SK-N-SH (cell line): ENCODE results near the gene DLD. TPM values are rescaled to one million over a fixed set of nuclear protein-coding genes. Genes with fewer than 3 reads are reported as not detected.

Experiments used
- CTCF ChIA-PET: fragments of 300-600, 350-600 bp; formaldehyde crosslinking; extraction: SDS; loops from one replicate; lab custom pipeline; 2021; lab: Yijun Ruan, JAX
- POLR2A ChIA-PET: fragments of 350-600 bp; sonication (Branson Sonifier 250); formaldehyde crosslinking; extraction: SDS; loops from one replicate; lab custom pipeline; 2020; ENCODE audit warnings: antibody characterized with exemption, inconsistent platforms; lab: Yijun Ruan, JAX
- DNase-seq: peaks from one replicate; pipeline ENCODE4 v3.0.0; 2012
- H2AFZ ChIP-seq: fragments of 200-600 bp; sonication (generic); 2 replicates; pipeline ENCODE4 v1.8.1; 2016; ENCODE audit warnings: antibody characterized with exemption, mild to moderate bottlenecking, low read depth
- H3F3A ChIP-seq: fragments of 200-600 bp; sonication (generic); replicated peaks from 2 replicates; pipeline ENCODE3; 2016; ENCODE audit warnings: antibody characterized with exemption, mild to moderate bottlenecking; ENCODE audit not compliant: insufficient read depth
- H3K27ac ChIP-seq, 2 experiments: fragments of 200-500 bp in 1 of 2; fragments of 200-600 bp in 1 of 2; sonication (Bioruptor generic) in 1 of 2; sonication (generic), shearing (Covaris generic) in 1 of 2; 2 replicates each; pipeline versions ENCODE4 v1.5.1 to v1.6.1; 2014 to 2016; ENCODE audit warnings: low read depth in 2 of 2, inconsistent platforms in 1 of 2, low read length in 1 of 2, mild to moderate bottlenecking in 1 of 2, mixed read lengths in 1 of 2
- H3K27me3 ChIP-seq: fragments of 200-600 bp; sonication (generic), shearing (Covaris generic); 2 replicates; pipeline ENCODE4 v1.6.1; 2016; ENCODE audit warnings: mixed run types; ENCODE audit not compliant: insufficient read depth
- H3K36me3 ChIP-seq, 2 experiments: fragments of 200-500 bp in 1 of 2; fragments of 200-600 bp in 1 of 2; sonication (Bioruptor generic) in 1 of 2; sonication (generic) in 1 of 2; replicated peaks in 1 of 2; 2 replicates each; pipeline versions ENCODE3 to v1.5.1; 2014 to 2016; ENCODE audit warnings: low read length in 1 of 2, mild to moderate bottlenecking in 1 of 2; ENCODE audit not compliant: insufficient read depth in 2 of 2, control insufficient read depth in 1 of 2
- H3K4me1 ChIP-seq, 2 experiments: fragments of 200-500 bp in 1 of 2; fragments of 200-600 bp in 1 of 2; sonication (Bioruptor generic) in 1 of 2; sonication (generic), shearing (Covaris generic) in 1 of 2; 2 replicates each; pipeline versions ENCODE4 v1.5.1 to v1.6.1; 2014 to 2016; ENCODE audit warnings: low read depth in 1 of 2, low read length in 1 of 2, mixed run types in 1 of 2; ENCODE audit not compliant: insufficient read depth in 2 of 2, control insufficient read depth in 1 of 2
- H3K4me2 ChIP-seq: fragments of 200-600 bp; sonication (generic), shearing (Covaris generic); 2 replicates; pipeline ENCODE4 v1.6.1; 2017; ENCODE audit warnings: mixed run types
- H3K4me3 ChIP-seq, 2 experiments: fragments of 200-500 bp in 1 of 2; fragments of 200-600 bp in 1 of 2; sonication (Bioruptor generic) in 1 of 2; sonication (generic), shearing (Covaris generic) in 1 of 2; 2 replicates each; pipeline versions ENCODE4 v1.5.1 to v1.8.1; 2014 to 2016; ENCODE audit warnings: low read depth in 2 of 2, inconsistent platforms in 1 of 2, low read length in 1 of 2, mild to moderate bottlenecking in 1 of 2, mixed read lengths in 1 of 2, moderate library complexity in 1 of 2
- H3K79me2 ChIP-seq: fragments of 200-600 bp; sonication (generic); 2 replicates; pipeline ENCODE4 v1.8.1; 2017; ENCODE audit warnings: mild to moderate bottlenecking; ENCODE audit not compliant: insufficient read depth
- H3K9ac ChIP-seq: fragments of 200-600 bp; sonication (generic); 2 replicates; pipeline ENCODE4 v1.6.1; 2017; ENCODE audit warnings: mixed run types
- H3K9me2 ChIP-seq: fragments of 200-600 bp; sonication (generic); 2 replicates; pipeline ENCODE4 v1.6.1; 2017; ENCODE audit warnings: mixed run types
- H3K9me3 ChIP-seq: fragments of 200-600 bp; sonication (generic); 2 replicates; pipeline ENCODE4 v1.6.1; 2017; ENCODE audit warnings: mixed run types, mild to moderate bottlenecking, moderate library complexity
- H4K20me1 ChIP-seq: fragments of 200-600 bp; sonication (generic); 2 replicates; pipeline ENCODE4 v1.6.1; 2017; ENCODE audit warnings: mild to moderate bottlenecking, mixed run types; ENCODE audit not compliant: insufficient read depth
- ELF1 ChIP-seq: IDR thresholded peaks from 2 replicates; pipeline ENCODE4 v1.4.0; 2012
- EP300 ChIP-seq, 2 experiments: IDR thresholded peaks; 2 replicates each; pipeline versions ENCODE4 v1.4.0 to v1.6.1; 2012; ENCODE audit warnings: borderline replicate concordance in 1 of 2, low read depth in 1 of 2, low read length in 1 of 2
- FOXJ3 ChIP-seq: sonication (generic); formaldehyde crosslinking; IDR thresholded peaks from 2 replicates; pipeline ENCODE4 v1.5.1; 2020; ENCODE audit warnings: mild to moderate bottlenecking, missing genetic modification reagents
- FOXM1 ChIP-seq: IDR thresholded peaks from 2 replicates; pipeline ENCODE4 v1.4.0; 2012; ENCODE audit warnings: low read depth, mild to moderate bottlenecking
- JUND ChIP-seq: IDR thresholded peaks from 2 replicates; pipeline ENCODE4 v1.4.0; 2012
- NRF1 ChIP-seq: IDR thresholded peaks from 2 replicates; pipeline ENCODE4 v1.6.1; 2012; ENCODE audit warnings: low read depth, mild to moderate bottlenecking, low read length
- RAD21 ChIP-seq: IDR thresholded peaks from 2 replicates; pipeline ENCODE4 v1.6.1; 2012; ENCODE audit warnings: mild to moderate bottlenecking, low read length
- SMC3 ChIP-seq: IDR thresholded peaks from 2 replicates; pipeline ENCODE4 v1.6.1; 2012; ENCODE audit warnings: low read depth, low read length, improper control_type of control experiment
- TAF1 ChIP-seq: IDR thresholded peaks from 2 replicates; pipeline ENCODE4 v1.6.1; 2012; ENCODE audit warnings: low read depth, mild to moderate bottlenecking, low read length, moderate library complexity, borderline replicate concordance
- TCF12 ChIP-seq: IDR thresholded peaks from 2 replicates; pipeline ENCODE4 v1.4.0; 2012
- YY1 ChIP-seq: IDR thresholded peaks from 2 replicates; pipeline ENCODE4 v1.4.0; 2012; ENCODE audit warnings: low read depth, mild to moderate bottlenecking
- WGBS: methylation state at CpG from one replicate; pipeline ENCODE4 v1.1.6; 2017; ENCODE audit warnings: low lambda C conversion rate; 5-methylcytosine and 5-hydroxymethylcytosine counted together
- polyA plus RNA-seq, 3 experiments: library from polyadenylated mRNA; depleted of rRNA; stranded (reverse); fragments of >200 nt; gene quantifications; 2 replicates each; pipeline ENCODE4 v1.2.3, GENCODE V29; 2012
- TF ChIP-seq, protein P1 (sequence below): fragments of 200-600 bp; sonication (generic); IDR thresholded peaks from 2 replicates; pipeline ENCODE4 v1.6.1; 2017; ENCODE audit warnings: antibody characterized with exemption, mild to moderate bottlenecking, moderate library complexity
- TF ChIP-seq, protein P2 (sequence below): IDR thresholded peaks from 2 replicates; pipeline ENCODE4 v1.4.0; 2012; ENCODE audit warnings: low read depth, borderline replicate concordance
- TF ChIP-seq, protein P3 (sequence below): IDR thresholded peaks from 2 replicates; pipeline ENCODE4 v1.6.1; 2012; ENCODE audit warnings: mild to moderate bottlenecking, low read depth, low read length, moderate library complexity
- TF ChIP-seq, protein P4 (sequence below): IDR thresholded peaks from 2 replicates; pipeline ENCODE4 v1.4.0; 2012; ENCODE audit warnings: low read depth
- TF ChIP-seq, protein P5 (sequence below): fragments of 150-350 bp; IDR thresholded peaks from 2 replicates; pipeline ENCODE4 v1.6.1; 2017; ENCODE audit warnings: antibody characterized with exemption, low read length, low read depth, borderline replicate concordance
- TF ChIP-seq, protein P6 (sequence below): IDR thresholded peaks from 2 replicates; pipeline ENCODE4 v1.4.0; 2012; ENCODE audit warnings: low read depth, borderline replicate concordance

Gene DLD
- polyA plus RNA-seq, 1 of the 3 experiments (the other 2 are of a cell fraction) = 140 TPM

DNA sequence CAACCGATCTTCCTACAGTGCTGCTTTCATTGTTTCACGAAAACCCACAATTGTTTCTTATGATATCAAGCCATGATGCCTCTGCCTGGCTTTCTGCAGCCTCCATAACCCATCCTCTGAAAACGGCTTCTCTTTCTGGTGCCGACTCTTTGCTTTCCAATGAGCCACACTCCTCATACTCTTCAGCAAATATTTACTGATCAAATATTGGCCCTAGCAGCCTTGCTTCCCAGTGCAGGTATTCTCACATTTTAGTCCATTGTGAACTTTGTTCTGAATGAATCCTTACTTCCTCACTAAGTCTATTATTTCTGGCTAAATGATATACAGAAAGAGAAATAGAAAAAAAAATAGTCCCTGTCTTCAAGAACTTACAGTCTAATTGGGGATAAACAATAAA is 76.4 kb downstream of the DLD start (continued):
- TF ChIP-seq, protein P1, sequence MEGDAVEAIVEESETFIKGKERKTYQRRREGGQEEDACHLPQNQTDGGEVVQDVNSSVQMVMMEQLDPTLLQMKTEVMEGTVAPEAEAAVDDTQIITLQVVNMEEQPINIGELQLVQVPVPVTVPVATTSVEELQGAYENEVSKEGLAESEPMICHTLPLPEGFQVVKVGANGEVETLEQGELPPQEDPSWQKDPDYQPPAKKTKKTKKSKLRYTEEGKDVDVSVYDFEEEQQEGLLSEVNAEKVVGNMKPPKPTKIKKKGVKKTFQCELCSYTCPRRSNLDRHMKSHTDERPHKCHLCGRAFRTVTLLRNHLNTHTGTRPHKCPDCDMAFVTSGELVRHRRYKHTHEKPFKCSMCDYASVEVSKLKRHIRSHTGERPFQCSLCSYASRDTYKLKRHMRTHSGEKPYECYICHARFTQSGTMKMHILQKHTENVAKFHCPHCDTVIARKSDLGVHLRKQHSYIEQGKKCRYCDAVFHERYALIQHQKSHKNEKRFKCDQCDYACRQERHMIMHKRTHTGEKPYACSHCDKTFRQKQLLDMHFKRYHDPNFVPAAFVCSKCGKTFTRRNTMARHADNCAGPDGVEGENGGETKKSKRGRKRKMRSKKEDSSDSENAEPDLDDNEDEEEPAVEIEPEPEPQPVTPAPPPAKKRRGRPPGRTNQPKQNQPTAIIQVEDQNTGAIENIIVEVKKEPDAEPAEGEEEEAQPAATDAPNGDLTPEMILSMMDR = no peak
- TF ChIP-seq, protein P2, sequence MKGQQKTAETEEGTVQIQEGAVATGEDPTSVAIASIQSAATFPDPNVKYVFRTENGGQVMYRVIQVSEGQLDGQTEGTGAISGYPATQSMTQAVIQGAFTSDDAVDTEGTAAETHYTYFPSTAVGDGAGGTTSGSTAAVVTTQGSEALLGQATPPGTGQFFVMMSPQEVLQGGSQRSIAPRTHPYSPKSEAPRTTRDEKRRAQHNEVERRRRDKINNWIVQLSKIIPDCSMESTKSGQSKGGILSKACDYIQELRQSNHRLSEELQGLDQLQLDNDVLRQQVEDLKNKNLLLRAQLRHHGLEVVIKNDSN = no peak
- TF ChIP-seq, protein P3, sequence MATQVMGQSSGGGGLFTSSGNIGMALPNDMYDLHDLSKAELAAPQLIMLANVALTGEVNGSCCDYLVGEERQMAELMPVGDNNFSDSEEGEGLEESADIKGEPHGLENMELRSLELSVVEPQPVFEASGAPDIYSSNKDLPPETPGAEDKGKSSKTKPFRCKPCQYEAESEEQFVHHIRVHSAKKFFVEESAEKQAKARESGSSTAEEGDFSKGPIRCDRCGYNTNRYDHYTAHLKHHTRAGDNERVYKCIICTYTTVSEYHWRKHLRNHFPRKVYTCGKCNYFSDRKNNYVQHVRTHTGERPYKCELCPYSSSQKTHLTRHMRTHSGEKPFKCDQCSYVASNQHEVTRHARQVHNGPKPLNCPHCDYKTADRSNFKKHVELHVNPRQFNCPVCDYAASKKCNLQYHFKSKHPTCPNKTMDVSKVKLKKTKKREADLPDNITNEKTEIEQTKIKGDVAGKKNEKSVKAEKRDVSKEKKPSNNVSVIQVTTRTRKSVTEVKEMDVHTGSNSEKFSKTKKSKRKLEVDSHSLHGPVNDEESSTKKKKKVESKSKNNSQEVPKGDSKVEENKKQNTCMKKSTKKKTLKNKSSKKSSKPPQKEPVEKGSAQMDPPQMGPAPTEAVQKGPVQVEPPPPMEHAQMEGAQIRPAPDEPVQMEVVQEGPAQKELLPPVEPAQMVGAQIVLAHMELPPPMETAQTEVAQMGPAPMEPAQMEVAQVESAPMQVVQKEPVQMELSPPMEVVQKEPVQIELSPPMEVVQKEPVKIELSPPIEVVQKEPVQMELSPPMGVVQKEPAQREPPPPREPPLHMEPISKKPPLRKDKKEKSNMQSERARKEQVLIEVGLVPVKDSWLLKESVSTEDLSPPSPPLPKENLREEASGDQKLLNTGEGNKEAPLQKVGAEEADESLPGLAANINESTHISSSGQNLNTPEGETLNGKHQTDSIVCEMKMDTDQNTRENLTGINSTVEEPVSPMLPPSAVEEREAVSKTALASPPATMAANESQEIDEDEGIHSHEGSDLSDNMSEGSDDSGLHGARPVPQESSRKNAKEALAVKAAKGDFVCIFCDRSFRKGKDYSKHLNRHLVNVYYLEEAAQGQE = no peak

DNA sequence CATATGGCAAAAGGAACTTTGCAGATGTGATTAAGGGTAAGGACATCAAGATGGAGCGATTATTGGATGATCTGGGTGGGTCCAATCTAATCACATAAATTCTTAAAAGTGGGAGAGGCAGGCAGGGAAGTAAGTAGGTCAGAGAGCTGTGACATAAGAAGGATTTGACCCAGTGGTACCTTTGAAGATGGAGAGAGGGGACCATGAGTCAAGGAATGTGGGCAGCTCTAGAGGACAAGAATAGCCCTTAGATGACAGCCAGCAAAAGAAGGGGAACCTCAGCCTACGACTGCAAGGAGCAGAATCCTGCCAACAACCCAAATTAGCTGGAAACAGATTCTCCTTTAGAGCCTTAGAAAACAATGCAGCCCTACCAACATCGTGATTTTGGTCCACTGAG is 77.5 kb downstream of the DLD start:
- no peak overlapping the region for H3K27ac ChIP-seq
- H3K36me3 ChIP-seq = peaks cover 74 to 97% of the 10 kb centered on the region in 2 experiments
- H3K4me1 ChIP-seq = peaks cover 9 to 18% of the 10 kb centered on the region in 2 experiments
- no peaks in the 10 kb centered on the region for H3K9me2 ChIP-seq
- peaks cover 55% of the 10 kb centered on the region for H3K79me2 ChIP-seq
- H3K27me3 ChIP-seq = no peaks in the 10 kb centered on the region
- no peak overlapping the region for H3K4me3 ChIP-seq
- H3K4me2 ChIP-seq = no peak overlapping the region
- no peak overlapping the region for H3K9ac ChIP-seq
- H3F3A ChIP-seq = peaks cover 35% of the 10 kb centered on the region
- 96% methylated on average over 3 of the region's 3 CpGs for WGBS
- POLR2A ChIA-PET = no interaction called here
- peaks cover 19% of the 10 kb centered on the region for H4K20me1 ChIP-seq
- no peaks in the 10 kb centered on the region for H3K9me3 ChIP-seq
- CTCF ChIA-PET = interaction anchor here (2.8 kb wide), 1 partner anchor 178 kb away, joined by 13 read pairs; no protein-coding TSS in a partner anchor
- H2AFZ ChIP-seq = no peak overlapping the region
- DNase-seq = no peak
- TF ChIP-seq FOXM1 (no peak), NRF1 (no peak), EP300 (IDR thresholded peaks at IDR 0.05; ENCODE audit: borderline replicate concordance in 1 of 2, low read depth in 1 of 2, low read length in 1 of 2) (no peak), TAF1 (no peak), YY1 (no peak), JUND (no peak), FOXJ3 (CRISPR knock-in tag) (no peak), TCF12 (no peak), RAD21 (no peak), SMC3 (no peak), ELF1 (no peak)
- TF ChIP-seq, protein P3 = no peak
- TF ChIP-seq, protein P4, sequence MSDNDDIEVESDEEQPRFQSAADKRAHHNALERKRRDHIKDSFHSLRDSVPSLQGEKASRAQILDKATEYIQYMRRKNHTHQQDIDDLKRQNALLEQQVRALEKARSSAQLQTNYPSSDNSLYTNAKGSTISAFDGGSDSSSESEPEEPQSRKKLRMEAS = no peak
- TF ChIP-seq, protein P5, sequence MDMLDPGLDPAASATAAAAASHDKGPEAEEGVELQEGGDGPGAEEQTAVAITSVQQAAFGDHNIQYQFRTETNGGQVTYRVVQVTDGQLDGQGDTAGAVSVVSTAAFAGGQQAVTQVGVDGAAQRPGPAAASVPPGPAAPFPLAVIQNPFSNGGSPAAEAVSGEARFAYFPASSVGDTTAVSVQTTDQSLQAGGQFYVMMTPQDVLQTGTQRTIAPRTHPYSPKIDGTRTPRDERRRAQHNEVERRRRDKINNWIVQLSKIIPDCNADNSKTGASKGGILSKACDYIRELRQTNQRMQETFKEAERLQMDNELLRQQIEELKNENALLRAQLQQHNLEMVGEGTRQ = no peak
- TF ChIP-seq, protein P2 = no peak
- TF ChIP-seq, protein P6, sequence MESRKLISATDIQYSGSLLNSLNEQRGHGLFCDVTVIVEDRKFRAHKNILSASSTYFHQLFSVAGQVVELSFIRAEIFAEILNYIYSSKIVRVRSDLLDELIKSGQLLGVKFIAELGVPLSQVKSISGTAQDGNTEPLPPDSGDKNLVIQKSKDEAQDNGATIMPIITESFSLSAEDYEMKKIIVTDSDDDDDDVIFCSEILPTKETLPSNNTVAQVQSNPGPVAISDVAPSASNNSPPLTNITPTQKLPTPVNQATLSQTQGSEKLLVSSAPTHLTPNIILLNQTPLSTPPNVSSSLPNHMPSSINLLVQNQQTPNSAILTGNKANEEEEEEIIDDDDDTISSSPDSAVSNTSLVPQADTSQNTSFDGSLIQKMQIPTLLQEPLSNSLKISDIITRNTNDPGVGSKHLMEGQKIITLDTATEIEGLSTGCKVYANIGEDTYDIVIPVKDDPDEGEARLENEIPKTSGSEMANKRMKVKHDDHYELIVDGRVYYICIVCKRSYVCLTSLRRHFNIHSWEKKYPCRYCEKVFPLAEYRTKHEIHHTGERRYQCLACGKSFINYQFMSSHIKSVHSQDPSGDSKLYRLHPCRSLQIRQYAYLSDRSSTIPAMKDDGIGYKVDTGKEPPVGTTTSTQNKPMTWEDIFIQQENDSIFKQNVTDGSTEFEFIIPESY = no peak
